ENCODE results near the gene SHD. TPM values are rescaled to one million over a fixed set of nuclear protein-coding genes. Genes with fewer than 3 reads are reported as not detected.

Gene SHD
- total RNA-seq, 1 experiment from 2014 or later: 2.0 TPM

DNA sequence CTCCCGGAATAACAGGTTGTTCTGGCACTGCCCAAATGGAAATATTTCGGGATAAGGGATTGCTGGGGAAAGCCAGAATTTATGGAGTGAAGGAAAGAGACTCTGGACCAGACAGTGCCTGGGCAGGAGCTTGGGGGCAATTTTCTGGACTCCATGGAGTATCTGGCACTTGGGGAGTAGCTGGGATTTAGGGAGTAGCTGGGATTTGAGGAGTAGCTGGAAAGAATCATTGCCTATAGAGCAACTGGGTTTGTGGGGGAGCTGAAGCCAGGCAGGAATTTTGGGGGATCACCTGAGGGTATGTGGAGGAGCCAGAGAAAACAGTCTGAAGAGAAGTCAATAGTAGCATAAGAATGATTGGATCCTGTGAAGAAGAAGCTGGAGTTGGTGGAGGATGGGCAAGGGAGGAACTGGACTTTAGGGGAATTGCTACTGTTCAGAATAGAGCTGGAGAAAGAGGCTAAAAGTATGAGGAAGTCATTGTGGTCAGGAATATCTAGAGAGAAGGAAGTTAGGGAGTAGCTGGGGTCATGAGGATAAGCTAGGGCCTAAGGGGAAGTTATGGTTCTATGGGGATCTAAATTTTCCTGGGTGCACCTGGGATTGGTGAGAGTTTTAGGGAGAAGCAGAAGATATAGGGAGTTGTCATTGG is 40.1 kb downstream of the SHD start (continued):
- TF ChIP-seq CEBPB (IDR thresholded peaks at IDR 0.05; ENCODE audit: low read depth) (no peak), EGR1 (IDR thresholded peaks at IDR 0.05; ENCODE audit: low read depth) (no peak), CBX3 (IDR thresholded peaks at IDR 0.05; ENCODE audit: low read depth) (no peak), POLR2AphosphoS5 (IDR thresholded peaks at IDR 0.05; ENCODE audit: low read depth, low read length) (no peak), ZFX (IDR thresholded peaks at IDR 0.05) (no peak)
- TF ChIP-seq, protein P1, sequence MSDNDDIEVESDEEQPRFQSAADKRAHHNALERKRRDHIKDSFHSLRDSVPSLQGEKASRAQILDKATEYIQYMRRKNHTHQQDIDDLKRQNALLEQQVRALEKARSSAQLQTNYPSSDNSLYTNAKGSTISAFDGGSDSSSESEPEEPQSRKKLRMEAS (IDR thresholded peaks at IDR 0.05): no peak

DNA sequence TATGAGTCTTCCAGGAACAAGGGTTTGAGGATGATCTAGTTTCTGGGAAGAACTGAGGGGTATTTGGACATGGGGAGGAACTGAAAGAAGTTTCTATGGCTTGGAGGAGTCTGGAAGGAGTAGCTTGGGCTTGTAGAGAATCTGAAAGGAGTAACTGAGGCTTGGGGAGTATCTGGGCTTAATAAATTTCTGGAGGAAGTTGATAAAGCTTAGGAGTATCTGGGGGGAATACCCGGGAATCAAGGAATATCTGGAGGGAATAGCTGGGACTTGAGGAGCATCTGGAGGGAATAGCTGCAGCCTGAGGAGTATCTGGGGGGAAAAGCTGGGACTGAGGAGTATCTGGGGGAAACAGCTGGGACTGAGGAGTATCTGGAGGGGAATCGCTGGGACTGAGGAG is 41.4 kb downstream of the SHD start:
- Histone ChIP-seq H3K36me3 (ENCODE audit: control insufficient read depth in 1 of 2, insufficient read depth in 2 of 2, low read length in 2 of 2) (no peaks in the 10 kb centered on the region), H3K4me1 (ENCODE audit: control insufficient read depth in 1 of 2, insufficient read depth in 2 of 2, low read length in 2 of 2) (no peaks in the 10 kb centered on the region), H3K4me2 (ENCODE audit: low read length) (no peak overlapping the region), H3K9ac (ENCODE audit: low read length) (no peak overlapping the region), H3K9me2 (ENCODE audit: insufficient read depth) (no peaks in the 10 kb centered on the region), H3K9me3 (ENCODE audit: control insufficient read depth in 1 of 2, insufficient read depth in 1 of 2, low read depth in 1 of 2, low read length in 2 of 2) (no peaks in the 10 kb centered on the region), H2AFZ (ENCODE audit: low read depth, low read length, poor library complexity, severe bottlenecking) (no peak overlapping the region), H3K27me3 (ENCODE audit: insufficient read depth, low read length) (no peaks in the 10 kb centered on the region), H3K4me3 (replicated peaks in 1 of 2; ENCODE audit: low read depth in 1 of 2, low read length in 2 of 2) (no peak overlapping the region), H3K27ac (ENCODE audit: low read depth, low read length) (no peak overlapping the region), H4K20me1 (ENCODE audit: insufficient read depth) (no peaks in the 10 kb centered on the region), H3K79me2 (ENCODE audit: insufficient read depth, low read length) (no peaks in the 10 kb centered on the region)
- ChIA-PET POLR2A (interaction anchor here (2.8 kb wide), 1 partner anchor 23 kb away, joined by 11 read pairs; the partner anchor contains the start of gene MPND), RAD21 (ENCODE audit: low non-redundant PET in 1 of 2, low total read pairs in 2 of 2, uncharacterized antibody in 2 of 2, unreplicated experiment in 2 of 2) (no interaction called here), CTCF (no interaction called here)
- no TSS peak for BruUV-seq (replicated peaks)
- DNase-seq (ENCODE audit: low read depth, low spot score) (no peak), ATAC-seq (no peak)
- TF ChIP-seq POLR2AphosphoS5 (IDR thresholded peaks at IDR 0.05; ENCODE audit: low read depth, low read length): no peak
- TF ChIP-seq, protein P2, sequence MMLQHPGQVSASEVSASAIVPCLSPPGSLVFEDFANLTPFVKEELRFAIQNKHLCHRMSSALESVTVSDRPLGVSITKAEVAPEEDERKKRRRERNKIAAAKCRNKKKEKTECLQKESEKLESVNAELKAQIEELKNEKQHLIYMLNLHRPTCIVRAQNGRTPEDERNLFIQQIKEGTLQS (IDR thresholded peaks at IDR 0.05): no peak
- no peak for TF ChIP-seq JUND (IDR thresholded peaks at IDR 0.05)
- intact Hi-C loops (cut with micrococcal nuclease): no loop called here

All from HCT116 (cell line).